GM19099 (cell line): ENCODE data around the gene POU6F1.

Source experiments
- POLR2A ChIP-seq: IDR thresholded peaks from 3 replicates; pipeline ENCODE4 v1.6.1; 2011; ENCODE audit warnings: low read depth; ENCODE audit not compliant: insufficient read length; ENCODE audit errors: extremely low read depth

The POU6F1 gene

GRCh38 chr12:51234530-51234929, 16.7 kb upstream of the POU6F1 start:
- no peak for TF ChIP-seq POLR2A

GRCh38 chr12:51232642-51233041, 14.8 kb upstream of the POU6F1 start:
- TF ChIP-seq POLR2A = no peak

GRCh38 chr12:51229116-51229809, 11.4 kb upstream of the POU6F1 start:
- TF ChIP-seq POLR2A = no peak

GRCh38 chr12:51227962-51228361, 10.1 kb upstream of the POU6F1 start:
- no peak for TF ChIP-seq POLR2A

- TF ChIP-seq POLR2A = no peak
Measured at GRCh38 chr12:51225771-51226170, 7.9 kb upstream of the POU6F1 start.

GRCh38 chr12:51225234-51225633, 7.4 kb upstream of the POU6F1 start:
- TF ChIP-seq POLR2A = no peak

- no peak for TF ChIP-seq POLR2A
Measured at GRCh38 chr12:51224625-51225024, 6.8 kb upstream of the POU6F1 start.

- no peak for TF ChIP-seq POLR2A
Measured at GRCh38 chr12:51222461-51222860, 4.6 kb upstream of the POU6F1 start.

- TF ChIP-seq POLR2A = no peak
Measured at GRCh38 chr12:51219322-51219721, 1.5 kb upstream of the POU6F1 start.

- no peak for TF ChIP-seq POLR2A
Measured at GRCh38 chr12:51218607-51219161, 822 bp upstream of the POU6F1 start.

GRCh38 chr12:51217133-51217967, 512 bp downstream of the POU6F1 start:
- TF ChIP-seq POLR2A = peak; percentile 50

GRCh38 chr12:51216642-51217041, 1.2 kb downstream of the POU6F1 start:
- TF ChIP-seq POLR2A = no peak

- no peak for TF ChIP-seq POLR2A
Measured at GRCh38 chr12:51214895-51215294, 3.0 kb downstream of the POU6F1 start.

- TF ChIP-seq POLR2A = no peak
Measured at GRCh38 chr12:51210690-51211395, 7.0 kb downstream of the POU6F1 start.

GRCh38 chr12:51209259-51209658, 8.6 kb downstream of the POU6F1 start:
- no peak for TF ChIP-seq POLR2A
